NCI-H1092 (cell line): ENCODE data around the gene ECI1.
A peak's percentile ranks its signal among the peaks of the same experiment; 100 is the strongest.
"Not testable (repeated sequence)": the region's sequence is repeated elsewhere in the genome, so short reads cannot be mapped to it uniquely, and the experiment has no call there.

ENCODE experiments used
- DNase-seq: peaks from one replicate; lab custom pipeline; 2025; lab: John Stamatoyannopoulos, UW

The ECI1 gene

DNA sequence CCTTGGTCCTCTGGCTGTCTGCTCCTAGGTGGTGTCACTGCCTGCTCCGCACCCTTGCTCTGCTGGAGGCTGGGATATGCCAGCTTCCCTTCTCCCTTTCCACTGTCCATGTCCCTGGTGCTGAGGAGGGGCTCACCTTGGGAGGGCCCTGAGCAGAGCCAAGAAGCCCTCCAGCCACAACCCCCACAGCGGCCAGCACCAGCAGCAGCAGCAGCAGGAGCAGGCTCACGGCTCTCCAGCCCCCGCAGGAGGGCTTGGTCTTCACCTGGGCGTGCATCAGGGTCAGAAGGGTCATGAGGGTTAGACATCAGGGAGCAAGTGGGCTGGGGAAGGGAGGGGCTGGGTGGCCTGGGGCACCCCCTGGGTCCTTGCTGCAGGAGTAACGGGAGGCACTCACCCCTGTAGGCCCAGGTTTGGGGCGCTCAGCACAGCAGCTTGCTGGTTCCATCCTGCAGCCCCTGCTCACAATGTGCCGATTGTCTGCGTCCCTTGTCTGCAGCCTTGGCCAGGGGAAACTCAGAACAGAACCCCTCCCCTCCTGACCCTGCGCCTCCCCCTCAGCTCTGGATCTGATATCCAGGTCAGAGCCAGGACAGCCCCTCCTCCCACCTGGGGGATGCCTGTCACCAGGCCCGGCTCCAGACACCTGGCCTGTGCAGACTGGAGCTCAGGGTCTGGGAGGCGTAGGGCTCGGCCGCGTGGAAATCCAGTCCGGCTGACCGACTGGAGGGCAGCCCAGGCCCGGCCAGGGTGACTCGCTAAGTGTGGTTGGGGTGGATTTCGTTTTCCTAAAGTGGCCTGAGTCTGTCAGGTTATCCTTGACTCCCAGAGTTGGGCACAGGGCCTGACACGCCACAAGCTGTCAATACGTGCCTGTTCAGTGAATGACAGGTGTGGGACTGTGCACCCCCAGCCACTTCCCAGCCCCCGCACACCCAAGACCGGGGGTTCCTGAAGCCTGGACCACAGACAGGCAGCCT lies 40.7 kb downstream of the ECI1 start, which contains the start of gene BRICD5:
BRICD5 (minus strand) TSS at position 478 of the 980 bp plus-strand sequence; CDS start at position 448, 30 bp downstream.
- no peak for DNase-seq

DNA sequence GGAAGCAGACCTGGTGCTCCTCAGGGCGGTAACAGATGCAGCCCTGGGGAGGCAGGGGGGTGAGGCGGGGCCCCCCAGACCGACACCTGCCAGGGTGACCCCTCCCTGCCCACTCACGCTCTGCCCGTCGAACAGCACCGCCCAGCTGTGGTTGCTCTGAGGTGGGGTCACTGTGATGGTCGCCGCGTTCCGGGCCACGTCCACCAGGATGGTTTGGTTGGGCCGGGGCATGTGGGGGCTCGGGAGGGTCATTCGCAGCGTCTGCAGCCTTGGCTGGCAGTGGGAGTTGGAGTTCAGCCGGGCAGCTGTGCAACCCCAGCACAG lies 41.4 kb downstream of the ECI1 start:
- DNase-seq = no peak

DNA sequence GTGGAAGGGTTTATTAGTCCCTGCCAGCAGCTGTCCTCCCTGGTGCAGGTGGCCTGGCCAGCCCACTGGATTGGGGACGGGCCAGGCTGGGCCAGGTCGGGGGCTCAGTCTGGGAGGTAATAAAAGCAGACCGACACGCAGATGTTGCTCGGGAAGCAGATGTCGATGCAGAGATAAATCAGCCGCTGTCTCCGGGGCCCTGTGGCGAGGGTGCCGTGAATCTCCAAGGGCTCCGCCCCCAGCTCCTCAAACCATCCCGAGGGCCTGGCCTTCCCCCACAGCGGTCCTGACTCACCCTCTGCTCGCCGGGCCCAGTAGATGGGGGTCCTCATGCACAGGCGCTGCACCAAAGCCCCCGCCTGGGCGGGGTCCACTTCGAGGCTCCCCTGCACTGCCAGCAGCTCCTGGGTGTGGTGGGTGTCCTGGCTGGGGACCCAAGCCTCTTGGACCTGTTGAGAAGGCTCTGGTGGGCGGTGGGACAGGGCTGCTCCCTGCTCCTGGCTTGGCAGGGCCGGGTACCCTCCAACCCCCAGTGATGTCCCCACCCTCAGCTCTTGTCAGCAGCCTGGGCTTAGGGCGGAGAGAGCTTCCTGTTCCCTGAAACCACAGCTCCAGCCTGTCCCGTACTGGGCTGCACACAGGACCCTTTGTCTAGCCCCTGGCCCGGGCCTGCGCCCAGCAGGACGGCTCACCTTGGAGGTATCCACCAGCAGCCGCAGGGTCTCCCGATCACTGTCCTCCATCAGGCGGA lies 42.0 kb downstream of the ECI1 start:
- no peak for DNase-seq

DNA sequence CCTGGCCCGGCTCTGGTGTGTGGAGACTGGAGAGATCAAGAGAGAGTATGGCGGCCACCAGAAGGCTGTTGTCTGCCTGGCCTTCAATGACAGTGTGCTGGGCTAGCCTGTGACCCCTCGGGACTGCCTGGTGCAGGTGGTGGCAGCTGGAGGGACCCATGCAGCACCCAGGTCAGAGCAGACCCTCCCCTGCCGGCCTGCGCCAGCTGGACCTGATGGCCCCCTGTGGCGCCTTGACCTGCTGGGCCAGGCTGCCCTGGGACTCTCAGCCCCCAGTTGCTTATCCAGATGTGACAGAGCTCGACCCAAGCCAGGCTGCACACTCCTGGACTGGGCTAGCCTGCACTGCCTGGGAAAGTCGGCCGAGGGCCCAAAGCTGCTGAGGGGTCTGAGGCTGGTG lies 42.6 kb downstream of the ECI1 start:
- no peak for DNase-seq

DNA sequence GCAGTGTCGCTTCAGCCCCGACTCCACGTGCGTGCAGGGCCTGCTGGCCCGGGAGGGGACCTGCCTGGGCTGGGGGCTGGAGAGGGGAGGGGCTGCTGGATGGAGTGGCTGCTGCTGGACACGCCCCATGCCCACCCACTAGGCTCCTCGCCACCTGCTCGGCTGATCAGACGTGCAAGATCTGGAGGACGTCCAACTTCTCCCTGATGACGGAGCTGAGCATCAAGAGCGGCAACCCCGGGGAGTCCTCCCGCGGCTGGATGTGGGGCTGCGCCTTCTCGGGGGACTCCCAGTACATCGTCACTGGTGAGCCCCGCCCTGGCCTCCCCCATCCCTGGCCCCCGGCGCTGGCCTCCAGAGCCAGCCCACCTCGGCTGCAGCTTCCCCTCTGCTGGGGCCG lies 43.1 kb downstream of the ECI1 start:
- DNase-seq = peak; percentile 67

DNA sequence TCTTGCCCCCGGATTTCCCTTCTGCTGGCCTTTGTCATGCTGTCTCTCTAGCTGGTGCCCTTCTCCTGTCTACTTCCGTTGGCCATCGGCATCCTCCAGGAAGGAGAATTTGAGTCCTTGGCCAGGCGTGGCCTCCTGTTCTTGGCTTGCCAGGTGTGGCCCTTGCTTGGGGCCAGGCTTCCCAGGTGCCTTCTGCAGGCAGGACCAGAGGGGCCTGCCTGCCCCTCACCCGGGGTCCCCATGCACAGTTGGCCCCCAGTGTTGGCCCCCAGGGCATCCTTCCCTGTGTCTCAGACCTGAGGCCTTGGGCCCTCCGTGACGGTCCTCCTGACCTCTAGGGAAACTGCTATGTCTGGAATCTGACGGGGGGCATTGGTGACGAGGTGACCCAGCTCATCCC lies 43.5 kb downstream of the ECI1 start:
- DNase-seq = no peak

DNA sequence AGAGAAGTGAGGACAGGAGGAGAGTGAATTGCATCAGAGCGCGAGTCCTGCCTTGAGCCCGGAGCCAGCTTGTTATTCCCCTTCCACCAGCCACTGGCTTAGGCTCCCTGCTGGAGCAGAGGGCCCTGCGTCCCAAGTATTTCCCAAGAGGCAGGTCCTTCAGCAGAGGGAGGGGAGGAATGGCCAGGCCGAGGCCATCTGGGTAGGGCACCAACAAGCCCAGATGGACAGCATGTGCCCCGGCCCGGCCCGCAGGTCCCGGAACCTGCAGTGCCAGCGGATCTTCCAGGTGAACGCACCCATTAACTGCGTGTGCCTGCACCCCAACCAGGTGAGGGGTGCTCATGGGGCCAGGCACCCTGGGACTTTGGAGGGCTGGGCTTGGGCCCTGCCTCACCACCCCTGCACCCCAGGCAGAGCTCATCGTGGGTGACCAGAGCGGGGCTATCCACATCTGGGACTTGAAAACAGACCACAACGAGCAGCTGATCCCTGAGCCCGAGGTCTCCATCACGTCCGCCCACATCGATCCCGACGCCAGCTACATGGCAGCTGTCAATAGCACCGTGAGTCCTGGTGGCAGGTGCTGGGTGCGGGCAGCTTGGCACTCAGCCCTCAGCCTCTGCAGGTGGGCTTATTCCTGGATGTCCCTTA lies 44.5 kb downstream of the ECI1 start:
- no peak for DNase-seq

DNA sequence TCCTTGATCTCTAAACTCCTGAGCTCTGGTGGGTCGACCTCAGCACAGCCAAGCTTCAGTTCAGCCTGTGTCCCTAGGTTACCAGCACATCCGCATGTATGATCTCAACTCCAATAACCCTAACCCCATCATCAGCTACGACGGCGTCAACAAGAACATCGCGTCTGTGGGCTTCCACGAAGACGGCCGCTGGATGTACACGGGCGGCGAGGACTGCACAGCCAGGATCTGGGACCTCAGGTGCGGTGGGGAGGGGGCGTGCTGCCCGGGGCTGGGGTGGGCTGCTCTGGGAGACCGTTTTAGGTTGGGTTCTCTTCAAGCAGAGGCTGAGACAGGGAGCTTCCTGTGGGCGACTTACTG lies 45.0 kb downstream of the ECI1 start:
- DNase-seq = no peak

DNA sequence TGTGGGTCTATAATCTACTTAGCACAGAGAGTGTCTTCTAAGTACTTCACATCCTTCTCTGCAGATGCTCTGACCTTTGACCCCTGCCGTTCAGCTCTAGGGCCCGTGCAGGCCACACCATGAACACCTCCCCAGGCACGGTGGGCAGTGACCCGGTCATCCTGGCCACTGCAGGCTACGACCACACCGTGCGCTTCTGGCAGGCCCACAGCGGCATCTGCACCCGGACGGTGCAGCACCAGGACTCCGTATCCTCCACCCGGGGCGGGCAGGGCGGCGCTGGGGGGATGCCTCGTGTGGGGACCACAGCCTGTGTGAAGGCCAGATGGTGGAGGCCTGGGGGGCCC lies 45.4 kb downstream of the ECI1 start:
- no peak for DNase-seq

DNA sequence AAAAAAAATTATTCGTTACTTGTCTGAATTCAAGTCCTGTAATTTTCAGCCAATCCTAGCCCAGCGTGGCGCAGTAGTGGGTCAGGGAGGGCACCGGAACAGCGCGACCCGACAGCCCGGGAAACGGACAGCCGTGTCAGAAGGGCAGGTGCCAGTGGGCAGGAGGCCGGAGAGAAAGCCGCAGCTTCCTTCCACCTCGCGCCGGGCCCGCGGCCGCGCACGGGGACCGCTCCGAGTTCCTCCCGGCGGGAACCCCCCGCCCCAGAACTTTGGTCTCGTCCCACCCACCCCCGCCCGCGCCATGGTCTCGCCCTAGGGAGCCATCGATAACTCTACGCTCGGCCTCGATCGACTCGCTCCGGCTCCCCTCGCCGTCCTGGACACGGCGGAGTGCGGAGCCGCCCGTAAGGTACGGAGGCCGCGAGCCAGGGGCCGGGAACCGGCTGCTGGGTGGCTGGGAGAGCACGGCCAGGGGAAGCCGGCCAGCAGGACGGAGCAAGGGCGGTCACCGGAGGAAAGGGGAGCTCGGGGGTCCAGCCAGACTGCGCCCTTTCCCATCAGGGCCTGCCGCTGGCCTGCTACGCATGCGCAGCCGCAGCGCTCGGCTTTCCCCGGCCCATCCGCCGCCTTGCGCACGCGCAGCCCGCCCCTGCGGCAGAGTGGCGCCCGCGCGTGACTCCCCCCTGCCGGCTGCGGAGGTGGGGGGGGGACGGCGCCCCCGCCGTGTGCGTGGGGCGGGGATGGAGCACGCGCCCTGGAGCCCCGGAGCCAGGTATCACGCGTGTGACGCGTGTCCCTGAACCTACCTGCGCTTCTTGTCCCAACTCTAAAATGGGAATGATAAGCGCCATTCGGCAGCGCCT lies 46.1 kb downstream of the ECI1 start, which contains the start of gene MLST8:
MLST8 (plus strand) TSS at position 351 of the 863 bp plus-strand sequence. CDS start 632 bp downstream, outside the sequence.
- DNase-seq = peak; percentile 78

DNA sequence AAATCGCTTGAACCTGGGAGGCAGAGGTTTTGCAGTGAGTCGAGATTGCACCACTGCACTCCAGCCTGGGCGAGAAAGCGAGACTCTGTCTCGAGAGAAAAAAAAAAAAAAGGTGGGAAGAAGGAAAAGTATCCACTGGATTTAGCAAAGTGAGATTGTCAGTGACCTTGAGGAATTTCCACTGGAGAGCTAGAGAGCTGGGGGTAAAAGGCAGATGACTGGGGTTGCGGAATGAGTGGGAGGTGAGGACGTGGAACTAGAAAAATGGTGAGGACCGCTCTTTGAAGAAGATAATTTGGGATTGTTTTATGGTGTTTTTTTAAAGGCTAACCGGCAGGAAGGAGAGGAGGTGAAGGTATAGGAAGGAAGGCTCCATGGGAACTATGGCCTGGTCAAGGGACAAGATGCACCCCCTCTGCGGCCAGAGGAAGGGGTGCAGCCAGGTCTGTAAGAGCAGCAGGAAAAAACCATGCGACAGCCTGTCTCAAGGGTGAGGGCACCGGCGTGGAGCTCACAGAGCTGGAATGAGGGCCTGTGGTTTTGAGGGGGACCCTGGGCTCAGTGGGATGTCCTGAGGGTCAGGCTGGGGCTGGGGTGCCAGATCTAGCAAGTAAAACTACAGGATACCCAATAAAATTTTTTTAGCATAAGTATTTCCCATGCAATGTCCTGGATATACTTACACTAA lies 46.8 kb downstream of the ECI1 start:
- no peak for DNase-seq

DNA sequence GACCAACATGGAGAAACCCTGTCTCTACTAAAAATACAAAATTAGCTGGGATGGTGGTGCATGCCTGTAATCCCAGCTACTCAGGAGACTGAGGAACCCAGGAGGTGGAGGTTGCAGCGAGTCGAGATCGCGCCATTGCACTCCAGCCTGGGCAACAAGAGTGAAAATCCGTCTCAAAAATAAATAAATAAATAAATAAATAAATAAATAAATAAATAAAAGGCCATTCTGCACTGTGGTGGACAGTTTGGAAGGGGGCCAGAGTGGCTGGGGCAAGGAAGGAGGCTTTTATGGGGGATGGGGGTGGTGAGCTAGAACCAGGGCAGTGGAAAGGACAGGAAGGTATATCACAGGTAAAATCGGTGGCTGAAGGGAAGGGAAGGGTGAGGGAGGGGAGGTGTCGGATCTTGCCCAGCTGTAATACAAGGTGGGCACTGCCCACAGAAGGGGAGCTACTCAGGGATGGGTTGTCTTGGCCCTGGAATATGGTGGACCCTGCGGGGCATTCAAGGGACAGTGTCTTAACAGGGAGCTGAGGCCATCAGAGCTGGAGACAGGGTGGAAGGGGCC lies 48.2 kb downstream of the ECI1 start:
- not testable (repeated sequence) for DNase-seq

DNA sequence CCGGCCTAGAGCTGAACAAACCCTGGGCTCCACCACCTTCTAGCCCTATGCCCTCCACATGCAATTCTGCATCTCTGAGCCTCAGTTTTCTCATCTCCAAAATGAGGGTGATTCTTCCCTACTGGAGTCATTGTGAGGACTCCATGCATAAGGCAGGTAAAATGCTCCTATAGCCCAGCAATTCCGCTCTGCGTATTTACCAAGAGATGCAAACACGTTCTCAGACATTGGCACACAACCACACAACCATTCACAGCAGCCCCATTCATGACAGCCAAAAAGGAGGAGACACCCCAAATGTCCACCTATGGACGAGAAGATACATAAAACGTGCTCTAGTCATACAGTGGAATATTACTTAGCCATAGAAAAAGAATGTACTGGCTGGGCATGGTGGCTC lies 51.1 kb downstream of the ECI1 start:
- DNase-seq = no peak

DNA sequence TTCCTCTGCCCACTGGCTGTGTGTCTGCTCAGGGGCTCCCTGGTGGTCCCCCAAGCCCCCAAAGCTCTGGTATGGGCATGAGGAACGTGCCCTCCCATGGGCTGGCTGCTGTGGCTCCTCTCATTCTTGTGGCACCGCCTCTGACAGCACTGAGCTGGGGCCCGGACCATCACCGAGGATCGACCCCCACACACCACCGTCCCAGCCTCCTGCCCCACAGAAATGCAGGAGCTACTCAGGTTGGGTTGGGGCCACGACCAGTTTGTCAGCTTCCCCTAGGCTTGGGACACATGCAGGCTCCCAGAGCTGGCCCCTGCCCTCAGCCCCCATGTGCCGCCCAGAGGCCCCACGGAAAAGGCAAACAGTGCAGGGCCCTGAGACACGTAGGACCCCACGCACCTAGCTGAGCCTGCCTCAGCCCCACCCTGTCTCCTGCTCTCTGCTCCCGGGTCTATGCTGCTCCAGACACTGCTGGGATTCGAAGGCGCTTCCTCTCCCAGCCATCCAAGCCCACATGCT lies 51.7 kb downstream of the ECI1 start:
- no peak for DNase-seq

DNA sequence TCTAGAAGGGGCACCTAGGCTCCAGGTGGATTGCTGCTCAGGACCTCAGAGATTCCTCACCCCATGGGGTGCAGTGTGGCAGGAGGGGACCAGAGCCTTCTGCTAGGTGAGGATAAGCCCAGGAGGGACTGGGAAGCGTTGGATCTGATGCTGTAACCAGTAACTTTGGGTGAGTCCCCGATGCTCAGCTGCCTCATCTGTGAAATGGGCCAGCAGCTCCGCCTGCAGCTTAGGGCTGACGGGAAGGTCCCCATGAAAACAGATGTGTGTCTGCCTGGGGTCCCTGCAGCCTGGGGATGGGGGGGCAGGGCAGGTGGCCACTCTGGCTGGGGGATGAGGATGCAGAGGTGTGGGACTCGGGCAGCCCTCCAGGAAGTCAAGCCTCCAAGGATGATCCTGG lies 52.3 kb downstream of the ECI1 start:
- DNase-seq = no peak

DNA sequence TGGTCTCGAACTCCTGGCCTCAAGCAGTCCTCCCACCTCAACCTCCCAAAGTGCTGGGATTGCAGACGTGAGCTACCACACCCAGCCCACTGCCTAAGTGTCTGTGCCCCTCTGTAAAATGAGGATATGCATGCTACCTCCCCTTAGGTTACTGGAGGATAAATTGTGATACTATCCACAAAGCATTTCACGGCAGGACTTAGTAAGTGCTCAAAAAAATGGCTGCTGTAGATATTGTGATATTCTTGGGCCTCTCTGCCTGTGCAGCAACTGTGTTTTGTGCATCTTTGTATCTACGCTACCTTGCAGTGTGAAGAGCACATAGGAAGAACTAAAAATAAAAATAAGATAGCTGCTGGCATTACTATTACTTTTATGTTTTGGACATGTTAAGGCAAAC lies 53.1 kb downstream of the ECI1 start:
- DNase-seq = no peak

DNA sequence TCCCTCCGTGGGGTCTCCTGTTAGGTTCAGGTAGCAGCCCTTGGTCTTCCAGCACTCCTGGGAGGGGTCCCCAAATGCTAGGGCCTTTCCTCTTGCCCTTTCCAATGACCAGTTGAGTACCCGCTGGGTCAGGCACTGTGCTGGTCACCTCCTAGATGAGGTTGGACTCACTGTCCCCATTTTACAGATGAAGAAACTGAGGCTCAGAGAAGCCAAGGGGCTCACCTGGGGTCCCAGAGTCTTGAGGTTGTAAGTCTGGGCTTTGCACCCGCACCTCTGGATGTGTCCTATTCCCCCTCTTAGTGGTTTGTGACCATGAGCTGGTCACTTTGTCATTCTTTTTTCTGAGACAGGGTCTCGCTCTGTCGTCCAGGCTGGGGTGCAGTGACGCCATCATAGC lies 53.6 kb downstream of the ECI1 start:
- no peak for DNase-seq

DNA sequence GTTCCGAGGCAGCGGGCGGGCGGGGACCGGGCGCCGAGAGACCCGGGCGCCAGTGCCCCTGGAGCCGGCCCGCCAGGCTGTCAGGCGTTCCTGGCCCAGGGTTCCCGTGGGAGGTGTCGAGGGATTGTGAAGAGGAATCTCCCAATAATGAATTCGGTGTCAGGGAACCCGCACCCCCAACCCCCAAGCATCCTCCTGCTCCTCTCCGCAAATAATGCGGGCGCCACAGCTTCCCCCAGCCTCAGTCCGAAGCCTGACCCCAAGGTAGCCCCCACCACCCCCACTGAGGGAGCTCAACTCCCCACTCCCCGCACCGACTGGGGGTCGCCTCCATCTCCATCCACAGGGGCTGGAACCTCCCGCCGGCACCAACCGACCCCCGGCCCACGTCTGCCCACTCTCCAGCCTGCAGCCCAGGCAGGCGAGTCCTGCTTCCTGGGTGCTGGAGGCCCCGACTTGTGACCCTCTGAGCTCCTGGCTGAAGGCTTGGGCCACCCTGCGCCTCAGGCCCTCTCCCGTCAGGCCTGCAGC lies 54.3 kb downstream of the ECI1 start:
- DNase-seq = no peak

DNA sequence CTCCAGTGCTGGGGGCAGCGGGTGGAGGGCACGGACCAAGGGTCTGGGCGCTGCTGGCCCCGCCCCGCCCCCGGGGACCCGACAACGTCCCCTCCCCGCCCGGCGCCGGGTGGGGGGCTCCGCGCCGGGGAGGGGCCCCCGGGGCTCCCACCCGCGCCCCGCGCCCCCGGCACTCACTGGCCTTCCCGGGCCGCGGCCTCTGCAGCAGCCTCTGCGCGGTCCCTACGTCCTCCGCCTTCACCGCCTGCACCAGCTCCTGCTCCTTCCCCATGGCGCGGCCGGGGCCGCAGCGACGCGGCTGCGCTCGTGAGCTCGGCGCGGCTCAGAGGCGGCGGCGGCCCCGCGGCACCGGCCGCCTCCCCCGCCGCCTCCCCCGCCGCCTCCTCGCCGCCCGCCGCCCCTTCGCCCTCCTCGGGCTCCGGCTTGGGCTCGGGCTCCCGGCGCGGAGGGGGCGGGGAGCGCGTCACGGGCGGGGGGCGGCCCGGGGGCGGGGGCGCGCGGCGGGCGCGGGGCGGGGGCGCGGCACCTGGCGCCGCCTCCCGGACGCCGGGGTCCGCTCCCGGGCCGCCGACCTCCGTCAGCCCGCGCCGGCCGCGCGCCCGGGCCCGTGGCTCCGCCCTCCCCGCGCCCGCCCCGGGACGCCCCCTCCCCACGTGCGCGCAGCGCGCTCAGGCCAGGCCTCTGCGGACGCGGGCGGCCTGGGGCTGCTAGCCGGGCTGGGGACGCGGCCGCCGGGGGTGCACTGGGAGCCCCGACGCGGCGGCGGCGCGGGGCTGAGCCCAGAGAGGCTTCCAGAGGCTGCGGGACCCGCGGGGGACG lies 55.0 kb downstream of the ECI1 start, which contains the start of gene CASKIN1:
CASKIN1 (minus strand) TSS at position 444 of the 819 bp plus-strand sequence; CDS start at position 271, 173 bp downstream.
- DNase-seq = no peak
